ENCODE measurements around the gene MELTF. TPM values are rescaled to one million over a fixed set of nuclear protein-coding genes. Genes with fewer than 3 reads are reported as not detected.

The MELTF gene
- total RNA-seq, 6 experiments from 2014 or later = 0.42 to 5.3 (median 2.0) TPM

DNA sequence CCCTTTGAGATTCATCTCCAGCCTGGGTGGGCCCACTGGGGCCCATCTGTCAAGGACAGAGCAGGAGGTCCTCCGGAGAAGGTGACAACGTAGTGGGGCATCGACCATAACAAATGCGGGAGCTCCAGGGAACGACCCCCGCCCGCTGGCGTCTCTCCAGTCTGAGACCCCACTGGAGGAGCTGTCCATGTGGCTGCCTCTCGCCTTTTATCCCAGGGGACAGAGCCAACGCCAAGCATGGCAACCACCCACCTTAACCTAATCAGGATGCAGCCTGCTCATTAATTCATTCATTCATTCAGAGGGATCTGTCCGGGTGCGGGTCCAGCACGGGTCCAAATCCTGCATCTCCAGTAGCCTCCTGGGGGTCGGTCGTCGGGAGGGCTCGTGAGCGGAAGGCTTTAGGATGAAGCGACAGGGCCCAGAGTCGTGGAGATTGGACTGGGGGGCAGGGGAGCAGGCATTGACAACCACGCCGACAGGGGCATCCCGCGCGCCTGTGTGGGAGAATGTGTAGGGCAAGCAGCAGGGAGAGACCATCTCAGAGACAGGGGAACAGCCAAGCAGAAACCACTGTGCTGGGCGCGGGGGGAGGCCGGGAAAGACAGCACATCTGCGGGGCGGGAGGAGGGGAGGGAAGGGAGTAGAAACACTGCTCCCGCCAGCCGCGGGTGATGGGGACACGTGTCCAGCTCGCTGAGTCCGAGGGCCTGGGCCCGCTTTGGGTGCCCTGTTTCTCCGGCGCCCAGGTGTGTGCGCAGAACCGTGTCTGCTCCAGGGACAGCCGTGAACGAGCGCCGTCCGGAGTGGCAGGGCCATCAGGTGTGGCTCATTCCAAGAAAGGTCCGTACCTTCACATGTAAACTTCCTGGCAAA lies 62.9 kb downstream of the MELTF start:
- intact Hi-C loops (cut with DNase I) = loop anchor here in 1 of 2 donors (10.0 kb wide), 1 partner anchor 122 kb away; no protein-coding TSS in a partner anchor
- no peak overlapping the region for H3K4me3 ChIP-seq
- WGBS (ENCODE audit: insufficient coverage, low coverage, low lambda C conversion rate, missing lambda C conversion rate) = 90% methylated on average over 23 of the region's 47 CpGs
- H3K4me1 ChIP-seq = peaks cover 0 to 6% (median 0%) of the 10 kb centered on the region in 4 donors
- H3K9me3 ChIP-seq = no peaks in the 10 kb centered on the region
- no peaks in the 10 kb centered on the region for H3K27me3 ChIP-seq
- no peaks in the 10 kb centered on the region for H3K36me3 ChIP-seq
- no peak overlapping the region for H3K27ac ChIP-seq
- no peak for TF ChIP-seq POLR2A (IDR thresholded peaks at IDR 0.05)
- TF ChIP-seq, protein P1, sequence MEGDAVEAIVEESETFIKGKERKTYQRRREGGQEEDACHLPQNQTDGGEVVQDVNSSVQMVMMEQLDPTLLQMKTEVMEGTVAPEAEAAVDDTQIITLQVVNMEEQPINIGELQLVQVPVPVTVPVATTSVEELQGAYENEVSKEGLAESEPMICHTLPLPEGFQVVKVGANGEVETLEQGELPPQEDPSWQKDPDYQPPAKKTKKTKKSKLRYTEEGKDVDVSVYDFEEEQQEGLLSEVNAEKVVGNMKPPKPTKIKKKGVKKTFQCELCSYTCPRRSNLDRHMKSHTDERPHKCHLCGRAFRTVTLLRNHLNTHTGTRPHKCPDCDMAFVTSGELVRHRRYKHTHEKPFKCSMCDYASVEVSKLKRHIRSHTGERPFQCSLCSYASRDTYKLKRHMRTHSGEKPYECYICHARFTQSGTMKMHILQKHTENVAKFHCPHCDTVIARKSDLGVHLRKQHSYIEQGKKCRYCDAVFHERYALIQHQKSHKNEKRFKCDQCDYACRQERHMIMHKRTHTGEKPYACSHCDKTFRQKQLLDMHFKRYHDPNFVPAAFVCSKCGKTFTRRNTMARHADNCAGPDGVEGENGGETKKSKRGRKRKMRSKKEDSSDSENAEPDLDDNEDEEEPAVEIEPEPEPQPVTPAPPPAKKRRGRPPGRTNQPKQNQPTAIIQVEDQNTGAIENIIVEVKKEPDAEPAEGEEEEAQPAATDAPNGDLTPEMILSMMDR (IDR thresholded peaks at IDR 0.05) = no peak
- ATAC-seq (no peak), DNase-seq (no peak)

GRCh38 chr3:196965804-196966173 lies 63.8 kb downstream of the MELTF start:
- no peak for DNase-seq
- no peak for TF ChIP-seq POLR2A (IDR thresholded peaks at IDR 0.05)
- TF ChIP-seq, protein P1 (IDR thresholded peaks at IDR 0.05) = no peak
- no peak for ATAC-seq
- no peak overlapping the region for H3K27ac ChIP-seq
- no peaks in the 10 kb centered on the region for H3K9me3 ChIP-seq
- H3K4me1 ChIP-seq = peaks cover 0 to 6% (median 0%) of the 10 kb centered on the region in 4 donors
- intact Hi-C loops (cut with DNase I) = loop anchor here in 1 of 2 donors (10.0 kb wide), 1 partner anchor 121 kb away; no protein-coding TSS in a partner anchor
- no peaks in the 10 kb centered on the region for H3K27me3 ChIP-seq
- H3K36me3 ChIP-seq = no peaks in the 10 kb centered on the region
- H3K4me3 ChIP-seq = no peak overlapping the region
- WGBS (ENCODE audit: insufficient coverage, low coverage, low lambda C conversion rate, missing lambda C conversion rate) = 95% methylated on average over 8 of the region's 10 CpGs

DNA sequence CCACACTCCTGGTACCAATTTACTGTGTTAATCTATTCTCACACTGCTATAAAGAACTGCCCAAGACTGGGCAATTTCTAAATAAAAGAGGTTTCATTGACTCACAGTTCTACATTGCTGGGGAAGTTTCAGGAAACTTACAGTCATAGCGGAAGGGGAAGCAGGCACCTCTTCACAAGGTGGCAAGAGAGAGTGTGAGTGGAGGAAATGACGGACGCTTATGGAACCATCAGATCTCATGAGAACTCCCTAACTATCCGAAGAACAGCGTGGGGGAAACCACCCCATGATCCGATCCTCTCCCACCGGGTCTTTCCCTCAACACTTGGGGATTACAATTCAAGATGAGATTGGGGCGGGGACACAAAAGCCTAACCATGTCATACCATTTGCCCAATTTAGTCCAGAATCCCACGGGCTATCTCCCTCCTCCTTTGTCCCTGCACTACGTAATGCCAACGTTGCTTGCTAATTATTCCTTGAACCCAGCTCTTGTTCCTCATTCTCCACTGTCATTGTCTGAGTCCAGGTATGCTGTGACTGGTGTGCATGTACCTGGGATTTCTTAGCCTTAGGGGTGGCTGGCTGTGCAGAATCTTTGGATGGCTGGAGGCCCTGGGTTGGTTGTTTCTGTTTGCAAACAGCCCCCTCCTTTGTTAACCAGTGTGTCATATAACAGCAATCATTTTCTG lies 64.4 kb downstream of the MELTF start:
- ATAC-seq (no peak), DNase-seq (no peak)
- no peaks in the 10 kb centered on the region for H3K27me3 ChIP-seq
- no peak overlapping the region for H3K27ac ChIP-seq
- peaks cover 0 to 6% (median 0%) of the 10 kb centered on the region in 4 donors for H3K4me1 ChIP-seq
- intact Hi-C loops (cut with DNase I) = loop anchor here in 1 of 2 donors (10.0 kb wide), 1 partner anchor 120 kb away; no protein-coding TSS in a partner anchor
- TF ChIP-seq POLR2A (IDR thresholded peaks at IDR 0.05) = no peak
- TF ChIP-seq, protein P1 (IDR thresholded peaks at IDR 0.05) = no peak
- H3K36me3 ChIP-seq = no peaks in the 10 kb centered on the region
- H3K9me3 ChIP-seq = no peaks in the 10 kb centered on the region
- 95% methylated on average over 7 of the region's 11 CpGs for WGBS (ENCODE audit: insufficient coverage, low coverage, low lambda C conversion rate, missing lambda C conversion rate)
- no peak overlapping the region for H3K4me3 ChIP-seq

GRCh38 chr3:196963631-196963953 lies 66.0 kb downstream of the MELTF start:
- H3K27ac ChIP-seq = no peak overlapping the region

More at GRCh38 chr3:196963631-196963953, 66.0 kb downstream of the MELTF start:
- ATAC-seq = no peak
- DNase-seq = no peak
- no peaks in the 10 kb centered on the region for H3K27me3 ChIP-seq
- intact Hi-C loops (cut with DNase I) = loop anchor here in 1 of 2 donors (10.0 kb wide), 1 partner anchor 119 kb away; no protein-coding TSS in a partner anchor
- no peaks in the 10 kb centered on the region for H3K36me3 ChIP-seq
- WGBS (ENCODE audit: insufficient coverage, low coverage, low lambda C conversion rate, missing lambda C conversion rate) = 90% methylated on average over 2 of the region's 2 CpGs
- no peaks in the 10 kb centered on the region for H3K9me3 ChIP-seq
- H3K4me1 ChIP-seq = peaks cover 0 to 6% (median 0%) of the 10 kb centered on the region in 4 donors
- no peak overlapping the region for H3K4me3 ChIP-seq
- TF ChIP-seq POLR2A (IDR thresholded peaks at IDR 0.05) = no peak
- TF ChIP-seq, protein P1 (IDR thresholded peaks at IDR 0.05) = no peak

All from right lobe of liver (tissue), 6 donors.